GM06990 (cell line): ENCODE data around the gene ZNF785.

Experiments used
- DNase-seq: peaks from one replicate; pipeline ENCODE4 v3.0.0-alpha.2; 2011; ENCODE audit not compliant: insufficient read length; ENCODE audit errors: extremely low read depth
- H3K27me3 ChIP-seq: replicated peaks from 2 replicates; pipeline ENCODE4 v1.6.0; 2011; ENCODE audit warnings: low read length; ENCODE audit not compliant: control insufficient read depth, insufficient read depth
- H3K36me3 ChIP-seq: 2 replicates; pipeline ENCODE4 v1.5.1; 2011; ENCODE audit warnings: low read length; ENCODE audit not compliant: control insufficient read depth, insufficient read depth
- H3K4me3 ChIP-seq: replicated peaks from 2 replicates; pipeline ENCODE4 v1.5.1; 2011; ENCODE audit warnings: low read depth, mild to moderate bottlenecking, control low read depth, low read length
- TF ChIP-seq, protein P1 (sequence below): IDR thresholded peaks from 2 replicates; pipeline ENCODE4 v1.5.1; 2011; ENCODE audit warnings: low read length, control low read depth, mild to moderate bottlenecking, inconsistent platforms; ENCODE audit not compliant: insufficient read depth, poor library complexity, severe bottlenecking

ZNF785 gene

DNA sequence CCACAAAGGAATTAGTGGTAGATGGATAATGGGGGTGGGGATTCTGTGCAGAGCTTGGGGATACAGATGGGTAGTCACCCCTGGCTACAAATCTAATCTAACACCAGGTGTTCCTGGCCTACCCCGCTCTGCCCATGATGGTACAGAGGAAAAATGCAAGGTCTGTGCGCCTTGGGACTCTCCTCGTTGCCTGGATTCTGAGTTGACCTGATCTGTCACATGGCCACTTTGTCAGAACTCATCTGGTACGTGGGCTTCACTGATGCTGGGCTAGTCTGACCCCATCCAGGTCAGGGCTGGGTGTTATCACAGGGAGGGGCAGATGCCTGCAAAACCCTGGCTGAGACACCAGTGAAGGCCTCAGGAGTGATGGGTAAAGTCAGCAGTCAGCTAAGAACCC is 32.5 kb downstream of the ZNF785 start:
- TF ChIP-seq, protein P1, sequence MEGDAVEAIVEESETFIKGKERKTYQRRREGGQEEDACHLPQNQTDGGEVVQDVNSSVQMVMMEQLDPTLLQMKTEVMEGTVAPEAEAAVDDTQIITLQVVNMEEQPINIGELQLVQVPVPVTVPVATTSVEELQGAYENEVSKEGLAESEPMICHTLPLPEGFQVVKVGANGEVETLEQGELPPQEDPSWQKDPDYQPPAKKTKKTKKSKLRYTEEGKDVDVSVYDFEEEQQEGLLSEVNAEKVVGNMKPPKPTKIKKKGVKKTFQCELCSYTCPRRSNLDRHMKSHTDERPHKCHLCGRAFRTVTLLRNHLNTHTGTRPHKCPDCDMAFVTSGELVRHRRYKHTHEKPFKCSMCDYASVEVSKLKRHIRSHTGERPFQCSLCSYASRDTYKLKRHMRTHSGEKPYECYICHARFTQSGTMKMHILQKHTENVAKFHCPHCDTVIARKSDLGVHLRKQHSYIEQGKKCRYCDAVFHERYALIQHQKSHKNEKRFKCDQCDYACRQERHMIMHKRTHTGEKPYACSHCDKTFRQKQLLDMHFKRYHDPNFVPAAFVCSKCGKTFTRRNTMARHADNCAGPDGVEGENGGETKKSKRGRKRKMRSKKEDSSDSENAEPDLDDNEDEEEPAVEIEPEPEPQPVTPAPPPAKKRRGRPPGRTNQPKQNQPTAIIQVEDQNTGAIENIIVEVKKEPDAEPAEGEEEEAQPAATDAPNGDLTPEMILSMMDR, result no peak
- Histone ChIP-seq H3K4me3 (no peak overlapping the region), H3K27me3 (no peaks in the 10 kb centered on the region), H3K36me3 (peaks cover 7% of the 10 kb centered on the region; the same call in 1 of the 2 replicates)
- no peak for DNase-seq

DNA sequence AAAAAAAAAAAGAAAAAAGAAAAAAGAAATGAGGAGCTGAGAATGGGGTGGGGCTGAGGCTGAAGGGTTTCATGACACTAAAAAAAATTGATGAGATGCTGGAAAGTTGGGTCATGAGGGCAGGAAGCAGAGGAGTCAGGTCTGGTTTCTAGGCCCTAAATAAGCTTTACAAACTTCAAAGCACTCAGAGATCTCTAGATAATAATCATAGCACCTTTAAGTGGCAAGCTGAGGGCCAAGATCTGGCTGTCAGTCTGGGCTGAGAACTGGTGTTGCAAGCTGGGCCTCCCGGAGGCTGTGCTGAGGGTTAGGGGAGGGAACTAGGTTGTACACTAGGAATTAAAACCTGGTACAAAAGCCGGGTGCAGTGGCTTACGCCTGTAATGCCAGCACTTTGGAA is 33.7 kb downstream of the ZNF785 start:
- H3K4me3 ChIP-seq, result no peak overlapping the region
- TF ChIP-seq, protein P1, result no peak
- peaks cover 7% of the 10 kb centered on the region; the same call in 1 of the 2 replicates for H3K36me3 ChIP-seq
- no peaks in the 10 kb centered on the region for H3K27me3 ChIP-seq
- no peak for DNase-seq

DNA sequence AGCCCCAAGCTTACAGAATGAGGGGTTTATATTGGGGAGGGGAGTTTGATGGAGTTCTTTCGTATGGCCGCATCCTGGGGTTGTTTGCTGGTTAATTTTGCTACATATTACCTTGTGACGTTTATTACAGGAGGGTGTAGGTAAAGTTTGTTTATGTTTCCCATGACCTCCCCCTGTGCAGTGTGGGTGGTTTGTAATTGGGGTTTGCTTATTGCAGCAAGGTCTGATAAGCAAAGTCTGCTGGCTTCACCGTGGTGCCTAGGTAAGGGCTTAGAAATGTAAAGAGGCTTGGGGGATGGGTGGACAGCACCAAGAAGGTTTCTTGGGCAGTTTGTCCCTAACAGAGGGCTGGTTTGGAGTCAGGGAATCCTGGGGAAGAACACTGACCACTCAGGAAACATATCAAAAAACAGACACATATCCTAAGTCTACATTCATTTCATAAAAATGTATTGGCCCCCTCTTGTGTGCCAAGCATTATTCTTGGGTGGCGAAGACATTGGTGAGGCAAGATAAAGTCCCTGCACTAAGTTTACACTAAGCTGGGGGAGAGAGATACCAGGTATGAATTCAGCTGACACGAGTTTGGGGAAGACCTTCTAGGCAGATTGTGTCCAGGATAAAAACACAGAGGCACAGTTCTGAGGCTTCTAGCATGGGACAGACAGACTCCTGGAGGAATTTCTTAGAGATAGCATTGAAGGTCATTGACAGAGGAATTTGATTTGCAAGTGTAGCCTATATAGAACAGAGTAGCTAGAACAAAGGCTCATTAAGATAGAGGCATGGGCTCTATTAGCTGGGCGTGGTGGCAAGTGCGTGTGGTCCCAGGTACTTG is 36.9 kb downstream of the ZNF785 start:
- Histone ChIP-seq H3K36me3 (peaks cover 2% of the 10 kb centered on the region; the same call in 1 of the 2 replicates), H3K4me3 (no peak overlapping the region), H3K27me3 (no peaks in the 10 kb centered on the region)
- TF ChIP-seq, protein P1, result no peak
- no peak for DNase-seq

DNA sequence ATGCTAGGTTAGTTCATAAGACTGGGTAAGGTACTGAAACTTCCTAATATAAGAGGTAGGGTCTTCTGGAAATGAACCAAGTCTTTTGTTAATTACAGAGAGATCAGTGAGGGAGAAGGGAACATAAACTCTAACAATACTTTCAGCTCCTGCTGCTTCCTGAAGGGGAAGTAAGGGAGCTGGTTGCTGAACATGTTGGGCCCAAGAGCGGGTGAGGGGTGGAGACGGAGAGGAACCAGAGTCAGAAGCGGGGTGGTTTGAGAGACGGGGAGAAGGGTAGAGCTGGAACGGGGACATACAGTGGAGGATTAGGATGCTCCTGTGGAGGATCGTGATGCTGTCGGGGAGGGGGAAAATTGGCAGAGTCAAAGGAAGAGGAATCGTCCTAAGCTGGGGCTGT is 39.4 kb downstream of the ZNF785 start:
- TF ChIP-seq, protein P1, result no peak
- Histone ChIP-seq H3K36me3 (no peaks in the 10 kb centered on the region; the same call in 1 of the 2 replicates), H3K27me3 (no peaks in the 10 kb centered on the region), H3K4me3 (no peak overlapping the region)
- no peak for DNase-seq

DNA sequence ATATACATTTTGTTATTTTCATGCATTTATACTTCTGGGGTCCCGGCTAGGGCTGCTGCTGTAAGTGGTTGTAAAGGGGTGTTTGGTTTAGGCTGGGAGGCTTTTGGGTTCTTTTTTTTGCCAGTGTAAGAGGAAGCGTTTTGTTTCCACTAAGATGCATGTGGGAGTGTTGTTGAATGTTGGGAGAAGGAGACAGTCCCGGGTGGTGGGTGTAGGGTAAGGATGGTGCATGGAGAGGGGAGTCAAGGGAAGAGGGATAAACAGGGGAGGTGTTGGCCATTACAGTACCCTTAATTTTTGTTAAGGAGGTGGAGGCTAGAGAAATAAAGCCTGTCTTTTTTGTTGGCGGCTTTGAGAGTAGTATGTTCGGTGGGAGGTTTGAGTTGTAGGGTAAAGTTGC is 42.4 kb downstream of the ZNF785 start:
- TF ChIP-seq, protein P1, result no peak
- no peak overlapping the region for H3K4me3 ChIP-seq
- no peaks in the 10 kb centered on the region for H3K27me3 ChIP-seq
- no peaks in the 10 kb centered on the region; the same call in 1 of the 2 replicates for H3K36me3 ChIP-seq
- no peak for DNase-seq
